HL-60 (cell line): ENCODE data around the gene RNU6-8.

Source experiments
- DNase-seq, 2 experiments: peaks; one replicate each; pipeline ENCODE4 v3.0.0-alpha.2; 2010 to 2020; ENCODE audit warnings: low read depth in 1 of 2, low spot score in 1 of 2
- H3K27ac ChIP-seq: fragments of 250-450 bp; sonication (Bioruptor Pico); replicated peaks from 2 replicates; pipeline ENCODE4 v1.5.1; 2020; ENCODE audit warnings: mild to moderate bottlenecking, moderate library complexity
- H3K27me3 ChIP-seq: fragments of 250-450 bp; sonication (Bioruptor Pico); 2 replicates; pipeline ENCODE4 v1.5.1; 2021; ENCODE audit warnings: mild to moderate bottlenecking, moderate library complexity; ENCODE audit not compliant: insufficient read depth, poor library complexity, severe bottlenecking
- H3K4me3 ChIP-seq: replicated peaks from 2 replicates; pipeline ENCODE4 v1.5.1; 2011; ENCODE audit warnings: mild to moderate bottlenecking, control low read depth, low read length; ENCODE audit not compliant: insufficient read depth
- CTCF ChIP-seq: IDR thresholded peaks from one replicate; pipeline ENCODE4 v1.5.1; 2011; ENCODE audit warnings: low read length, control low read depth, inconsistent platforms; ENCODE audit not compliant: insufficient read depth
- GABPA ChIP-seq: IDR thresholded peaks from 2 replicates; pipeline ENCODE4 v1.6.1; 2012; ENCODE audit warnings: low read depth
- POLR2AphosphoS5 ChIP-seq: IDR thresholded peaks from 2 replicates; pipeline ENCODE4 v1.6.1; 2012; ENCODE audit warnings: low read depth
- REST ChIP-seq: IDR thresholded peaks from 2 replicates; pipeline ENCODE4 v1.6.1; 2012; ENCODE audit warnings: low read depth; ENCODE audit not compliant: insufficient replicate concordance
- SPI1 ChIP-seq: IDR thresholded peaks from 2 replicates; pipeline ENCODE4 v1.6.1; 2012; ENCODE audit warnings: low read depth, mild to moderate bottlenecking, borderline replicate concordance

RNU6-8 gene

DNA sequence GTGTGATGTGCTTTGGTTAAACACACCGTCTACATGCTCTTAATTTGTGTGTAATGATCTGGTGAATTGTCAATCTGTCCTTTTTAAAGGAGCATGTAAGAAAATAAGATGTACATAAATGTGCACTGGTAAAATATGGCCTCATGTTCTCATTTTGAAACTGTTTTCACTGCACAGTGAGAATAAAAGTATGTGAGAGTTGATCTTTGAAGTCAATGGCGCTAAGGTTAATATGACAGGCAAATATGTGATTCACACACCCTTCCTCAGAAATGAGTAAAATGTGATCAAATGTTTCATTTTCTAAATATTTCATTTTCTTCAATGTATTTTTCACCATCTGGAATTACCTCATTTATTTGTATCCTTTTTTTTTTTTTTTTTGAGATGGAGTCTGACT lies 9.5 kb downstream of the RNU6-8 start:
- no peak for TF ChIP-seq POLR2AphosphoS5
- no peak for TF ChIP-seq REST
- TF ChIP-seq SPI1: no peak
- no peak for TF ChIP-seq GABPA
- TF ChIP-seq CTCF: no peak
- DNase-seq: no peak
- Histone ChIP-seq H3K27ac (no peak overlapping the region), H3K4me3 (no peak overlapping the region), H3K27me3 (no peaks in the 10 kb centered on the region)

DNA sequence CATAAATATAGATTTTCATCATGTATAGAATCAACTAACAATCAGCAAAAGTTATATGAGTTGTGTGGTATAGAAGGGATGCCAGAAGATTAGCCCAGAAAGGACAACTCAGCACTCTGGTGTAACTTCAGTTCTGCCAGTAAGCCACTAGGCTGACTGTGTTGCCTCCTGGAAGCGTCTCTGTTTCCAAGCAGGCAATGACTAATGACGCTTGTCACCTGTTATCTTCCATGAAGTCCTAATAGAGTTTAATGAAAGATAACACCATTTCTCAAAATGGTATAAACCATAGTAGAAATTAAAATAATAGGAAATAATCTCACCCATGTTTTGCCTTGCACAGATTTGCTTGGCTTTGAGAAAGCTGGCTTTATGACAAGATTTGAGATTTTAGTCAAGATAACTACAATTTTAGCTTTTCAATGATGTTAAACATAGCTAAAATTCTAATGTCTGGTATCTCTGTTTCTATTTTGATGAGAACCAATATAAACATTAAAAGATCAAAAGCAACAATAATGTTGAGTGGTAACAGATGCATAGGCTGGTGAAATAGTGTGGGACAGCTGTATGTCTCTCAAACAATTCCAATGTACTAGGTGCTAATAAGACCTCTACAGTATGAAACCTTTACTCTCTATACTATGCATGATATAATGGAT lies 10.2 kb downstream of the RNU6-8 start:
- Histone ChIP-seq H3K27ac (no peak overlapping the region), H3K4me3 (no peak overlapping the region), H3K27me3 (no peaks in the 10 kb centered on the region)
- no peak for DNase-seq
- TF ChIP-seq POLR2AphosphoS5 (no peak), GABPA (no peak), REST (no peak), SPI1 (no peak), CTCF (no peak)

- DNase-seq: no peak
- TF ChIP-seq SPI1: no peak
- no peak for TF ChIP-seq GABPA
- TF ChIP-seq POLR2AphosphoS5: no peak
- no peak for TF ChIP-seq CTCF
- TF ChIP-seq REST: no peak
- Histone ChIP-seq H3K27me3 (no peaks in the 10 kb centered on the region), H3K4me3 (no peak overlapping the region), H3K27ac (no peak overlapping the region)
These were observed 12.4 kb downstream of the RNU6-8 start for GRCh38 chr14:32190673-32191072.
